Glomerular endothelial cell (primary cell): Measurements from ENCODE around the gene ROR2. TPM values are rescaled to one million over a fixed set of nuclear protein-coding genes. Genes with fewer than 3 reads are reported as not detected.

Experiments used
- DNase-seq: peaks from one replicate; pipeline ENCODE4 v3.0.0-alpha.2; 2011; ENCODE audit warnings: low read depth, low spot score; ENCODE audit errors: extremely low read depth
- total RNA-seq: library from RNA; depleted of rRNA; stranded (reverse); fragments of >200 nt; gene quantifications from 2 replicates; pipeline ENCODE4 v1.2.3, GENCODE V29; 2015

ROR2 gene
- total RNA-seq, 1 donor from 2014 or later, result 0.12 TPM

DNA sequence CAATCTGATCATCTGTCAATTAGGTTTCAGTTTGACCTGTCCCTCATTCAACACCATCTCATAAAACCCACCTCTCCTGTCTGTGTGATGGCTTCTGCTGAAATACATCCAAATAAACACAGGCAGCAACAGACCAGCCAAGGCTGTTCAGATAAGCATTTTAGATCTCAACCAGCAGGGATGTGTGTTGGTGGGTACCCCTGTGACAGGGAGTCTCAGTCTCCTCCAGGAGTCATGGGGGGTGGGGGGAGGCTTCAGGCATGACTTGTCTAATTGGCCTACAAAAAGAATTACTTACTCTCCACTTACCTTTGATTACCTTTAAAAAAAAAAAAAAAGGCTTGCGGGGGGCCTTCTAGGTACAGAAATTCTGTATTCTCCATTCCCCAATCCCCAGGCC, 65.9 kb downstream of the ROR2 start:
- DNase-seq, result no peak

DNA sequence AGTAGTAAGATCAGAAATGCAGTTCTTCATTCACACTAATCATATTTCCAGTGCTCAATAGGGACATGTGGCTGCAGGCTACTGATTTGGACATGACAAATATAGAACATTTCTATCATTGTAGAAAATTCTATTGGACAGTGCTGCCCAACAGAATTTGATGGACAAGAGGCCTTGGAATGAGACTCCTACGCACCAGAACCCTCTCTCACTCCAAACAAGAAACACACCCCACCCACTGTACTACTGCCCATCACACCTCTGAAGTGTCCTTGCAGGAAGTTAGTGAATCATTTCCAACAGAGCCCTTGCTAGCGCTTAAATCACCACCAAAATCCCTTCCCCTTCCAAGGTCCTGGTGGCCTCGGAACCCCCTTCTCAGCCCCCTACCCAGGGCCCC, 66.5 kb downstream of the ROR2 start:
- DNase-seq, result no peak

DNA sequence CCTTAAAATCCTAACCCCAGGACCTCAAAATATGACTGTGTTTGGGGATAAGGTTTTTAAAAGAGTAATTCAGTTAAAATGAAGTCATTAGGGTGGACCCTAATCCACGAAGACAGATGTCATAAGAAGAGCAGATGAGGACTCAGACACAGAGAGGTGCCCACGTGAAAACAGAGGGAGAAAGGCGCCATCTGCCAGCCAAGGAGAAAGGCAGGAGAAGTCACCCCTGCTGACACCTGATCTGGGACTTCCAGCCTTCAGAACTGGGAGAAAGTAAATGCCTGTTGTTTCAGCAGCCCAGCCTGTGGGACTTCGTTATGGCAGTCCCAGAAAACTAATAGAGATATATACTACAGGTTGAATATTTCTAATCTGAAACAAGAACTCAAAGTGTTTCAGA, 67.4 kb downstream of the ROR2 start:
- DNase-seq, result no peak

DNA sequence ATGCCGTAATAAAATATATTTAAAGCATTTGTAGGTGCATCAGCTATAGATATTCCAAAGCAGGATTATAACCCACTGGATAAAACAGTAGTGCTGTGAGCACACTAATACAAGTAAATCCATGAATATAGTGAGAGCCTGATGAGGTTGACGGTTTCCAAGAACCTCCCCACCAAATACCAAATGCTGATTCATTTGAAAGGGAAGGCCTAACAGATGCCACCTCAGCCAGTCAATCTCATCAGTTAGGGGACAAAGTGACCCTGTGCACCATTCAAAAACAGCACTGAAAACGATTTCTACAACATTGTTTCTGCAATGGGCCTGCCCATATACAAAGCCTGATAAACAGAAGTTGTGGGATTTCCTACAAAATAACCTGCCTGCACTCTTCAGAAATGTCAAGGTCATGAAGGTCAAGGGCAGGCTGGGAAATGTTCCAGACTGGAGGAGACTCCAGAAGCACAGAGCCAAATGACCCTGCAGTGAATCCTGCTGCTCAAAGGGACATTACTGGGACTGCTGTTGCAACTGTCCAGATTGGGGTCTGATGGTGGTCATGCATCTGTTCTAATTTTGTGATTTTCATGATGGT, 69.6 kb downstream of the ROR2 start:
- DNase-seq, result no peak

DNA sequence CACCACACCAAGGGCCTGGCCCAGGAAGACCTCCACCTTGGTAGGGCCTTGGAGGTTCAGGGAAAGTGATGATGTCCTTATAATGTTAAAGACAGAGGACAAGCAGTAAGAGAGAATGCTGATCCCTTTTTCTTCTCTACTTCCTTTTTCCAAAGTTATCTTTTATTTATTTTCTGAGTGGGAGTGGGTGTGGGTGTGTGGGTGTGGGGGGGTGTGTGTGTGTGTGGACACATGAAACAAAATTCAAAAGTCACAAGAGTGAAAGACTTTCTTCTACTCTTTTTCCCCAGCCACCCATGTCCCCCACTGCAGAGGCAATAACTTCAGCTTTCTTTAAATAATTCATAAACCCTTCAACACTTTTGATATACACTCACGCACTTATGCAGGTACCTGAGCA, 70.8 kb downstream of the ROR2 start:
- DNase-seq, result no peak

DNA sequence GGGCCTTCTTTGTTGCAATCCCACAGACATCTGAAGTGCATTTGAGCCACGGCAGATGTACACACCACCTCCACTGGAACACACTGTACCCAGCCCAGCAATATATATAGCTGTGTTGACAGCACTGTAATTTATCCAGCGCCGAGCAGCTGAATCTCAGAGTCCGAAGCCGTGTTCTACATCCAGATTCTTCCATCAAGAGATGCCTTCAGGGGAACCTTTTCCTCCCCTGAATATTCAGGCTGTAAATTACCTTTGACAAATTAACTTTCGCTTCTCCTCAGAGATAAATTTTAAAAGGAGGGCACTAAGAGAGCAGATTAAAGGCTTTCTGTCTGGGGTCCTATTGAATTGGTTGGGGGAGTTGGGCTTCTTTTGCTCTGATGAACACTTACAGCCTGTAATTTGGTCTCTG, 76.4 kb downstream of the ROR2 start:
- no peak for DNase-seq

DNA sequence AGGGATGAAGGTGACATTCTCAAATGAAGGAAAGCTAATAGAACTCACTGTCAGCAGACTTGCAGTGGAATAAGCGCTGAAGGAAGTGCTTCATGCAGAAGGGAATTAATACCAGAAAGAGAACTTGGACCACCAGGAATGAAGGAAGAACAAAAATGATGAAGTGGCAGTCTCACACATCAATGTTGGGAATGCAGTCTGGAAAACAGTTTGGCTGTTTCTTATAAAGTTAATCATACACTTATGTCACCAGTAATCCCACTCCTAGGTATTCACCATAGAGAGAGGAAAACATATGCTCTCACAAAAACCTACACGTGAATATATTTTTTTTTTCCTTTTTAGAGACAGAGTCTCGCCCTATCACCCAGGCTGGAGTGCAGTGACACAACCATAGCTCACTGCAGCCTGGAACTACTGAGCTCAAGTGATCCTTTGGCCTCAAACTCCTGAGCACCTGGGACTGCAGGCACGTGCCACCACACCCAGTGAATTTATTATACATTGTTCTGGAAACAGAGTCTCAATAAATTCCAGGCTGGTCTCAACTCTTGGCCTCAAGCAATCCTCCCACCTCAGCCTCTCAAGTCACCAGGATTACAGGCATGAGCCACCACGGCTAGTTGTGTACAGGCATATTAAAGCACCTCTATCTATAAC, 81.2 kb downstream of the ROR2 start:
- no peak for DNase-seq

DNA sequence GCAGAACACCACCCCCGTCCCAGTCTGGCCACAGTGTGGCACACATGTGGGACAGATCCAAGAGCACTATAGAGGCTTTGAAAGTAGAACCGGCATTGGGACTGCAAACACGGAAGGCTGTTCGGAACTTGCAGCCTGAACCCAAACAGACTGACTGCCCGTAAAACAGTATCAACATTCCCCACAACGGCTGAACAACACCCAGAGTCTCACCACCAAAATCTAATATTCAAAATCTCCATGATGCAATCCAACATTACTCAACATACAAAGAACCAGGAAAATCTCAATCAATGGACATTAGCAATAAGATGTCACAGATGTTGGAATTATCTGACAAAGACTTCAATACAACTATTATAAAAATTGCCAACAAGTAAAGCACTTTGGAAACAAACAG, 82.3 kb downstream of the ROR2 start:
- no peak for DNase-seq

DNA sequence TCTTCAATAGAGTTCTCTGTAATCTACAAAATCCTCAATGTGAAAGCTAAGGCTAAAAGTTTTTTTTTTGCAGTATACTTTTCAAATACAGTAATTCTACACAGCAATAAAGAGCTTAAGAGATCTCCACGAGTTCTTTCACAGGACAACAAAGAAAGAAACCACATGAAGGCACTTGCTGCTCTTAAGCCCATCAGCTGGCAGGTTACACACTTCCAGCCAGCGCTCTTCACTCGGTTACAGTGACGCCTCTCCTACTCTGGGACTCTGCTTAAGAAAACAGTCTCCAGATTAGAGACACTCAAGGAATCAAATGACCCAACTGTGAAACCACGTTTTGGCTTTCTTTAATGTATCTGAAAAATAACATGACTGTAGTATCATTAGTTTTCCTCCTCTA, 85.0 kb downstream of the ROR2 start:
- DNase-seq, result no peak

DNA sequence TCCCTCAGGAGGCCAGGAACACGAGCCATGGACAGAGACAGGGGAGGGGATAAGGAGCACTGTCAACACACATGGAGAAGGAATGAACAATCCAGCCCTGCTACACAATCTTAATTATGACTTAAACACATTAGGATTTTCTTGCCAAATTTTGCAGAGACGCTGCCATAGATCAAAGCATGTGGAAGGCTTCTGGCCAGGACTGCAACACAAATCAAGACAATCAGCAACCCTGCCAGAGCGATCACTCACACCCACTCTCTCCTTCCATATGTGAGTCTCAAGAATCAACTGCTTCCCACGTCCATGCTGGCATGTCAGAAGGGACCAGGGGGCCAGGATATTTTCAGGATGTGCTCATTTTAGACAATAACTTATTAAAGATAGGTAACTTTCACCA, 85.6 kb downstream of the ROR2 start:
- no peak for DNase-seq

DNA sequence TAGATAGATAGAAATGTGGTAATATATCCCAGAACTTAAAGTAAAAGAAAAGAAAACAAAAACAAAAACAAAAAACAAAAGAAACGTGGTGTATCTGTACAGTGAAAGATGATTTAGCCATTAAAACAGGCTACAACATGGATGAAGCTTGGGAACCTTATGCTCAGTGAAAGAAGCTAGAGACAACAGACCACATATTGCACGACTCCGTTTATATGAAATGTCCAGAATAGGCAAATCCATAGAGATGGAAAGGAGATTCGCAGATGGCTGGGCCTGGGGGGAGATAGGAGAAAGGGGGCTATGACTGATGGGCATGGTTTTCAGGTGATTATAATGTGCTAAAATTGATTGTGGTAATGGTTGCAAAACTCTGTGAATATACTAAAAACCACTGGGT, 86.6 kb downstream of the ROR2 start:
- no peak for DNase-seq

DNA sequence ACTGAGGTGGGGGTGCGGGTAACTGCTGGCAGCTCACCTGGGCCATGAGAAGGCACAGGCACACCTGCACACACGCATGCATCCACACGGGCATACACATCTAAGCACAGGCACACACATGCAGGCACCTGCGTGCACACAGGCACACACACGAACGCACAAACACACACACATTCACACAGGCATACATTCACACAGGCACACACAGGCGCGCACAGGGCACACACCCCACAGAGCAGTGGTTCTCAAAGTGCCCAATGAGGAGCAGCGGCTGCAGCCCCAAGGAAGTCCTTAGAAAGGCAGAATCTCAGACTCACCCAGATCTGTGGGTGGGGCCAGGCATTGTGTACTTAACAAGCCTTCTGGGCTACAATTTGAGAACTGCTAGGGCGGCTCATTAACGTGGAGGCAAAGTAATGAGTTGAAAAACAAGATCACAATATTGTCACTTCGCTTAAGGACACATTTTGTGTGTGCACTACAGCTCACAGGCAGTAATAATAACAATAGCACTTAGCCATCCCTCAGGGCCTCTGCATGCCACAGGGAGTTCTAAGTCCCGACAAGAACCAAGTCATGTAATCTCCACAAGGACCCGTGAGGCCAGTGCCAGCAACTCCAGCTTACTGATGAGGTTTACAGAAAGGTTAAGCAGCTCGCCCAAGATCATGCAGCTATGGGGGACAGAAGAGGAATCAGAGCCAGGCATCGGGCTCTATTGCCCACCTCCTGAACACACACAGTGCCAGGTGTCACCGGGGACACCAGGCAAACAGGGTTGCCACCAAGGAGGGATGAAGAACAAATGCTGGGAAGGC, 91.6 kb downstream of the ROR2 start:
- DNase-seq, result no peak

DNA sequence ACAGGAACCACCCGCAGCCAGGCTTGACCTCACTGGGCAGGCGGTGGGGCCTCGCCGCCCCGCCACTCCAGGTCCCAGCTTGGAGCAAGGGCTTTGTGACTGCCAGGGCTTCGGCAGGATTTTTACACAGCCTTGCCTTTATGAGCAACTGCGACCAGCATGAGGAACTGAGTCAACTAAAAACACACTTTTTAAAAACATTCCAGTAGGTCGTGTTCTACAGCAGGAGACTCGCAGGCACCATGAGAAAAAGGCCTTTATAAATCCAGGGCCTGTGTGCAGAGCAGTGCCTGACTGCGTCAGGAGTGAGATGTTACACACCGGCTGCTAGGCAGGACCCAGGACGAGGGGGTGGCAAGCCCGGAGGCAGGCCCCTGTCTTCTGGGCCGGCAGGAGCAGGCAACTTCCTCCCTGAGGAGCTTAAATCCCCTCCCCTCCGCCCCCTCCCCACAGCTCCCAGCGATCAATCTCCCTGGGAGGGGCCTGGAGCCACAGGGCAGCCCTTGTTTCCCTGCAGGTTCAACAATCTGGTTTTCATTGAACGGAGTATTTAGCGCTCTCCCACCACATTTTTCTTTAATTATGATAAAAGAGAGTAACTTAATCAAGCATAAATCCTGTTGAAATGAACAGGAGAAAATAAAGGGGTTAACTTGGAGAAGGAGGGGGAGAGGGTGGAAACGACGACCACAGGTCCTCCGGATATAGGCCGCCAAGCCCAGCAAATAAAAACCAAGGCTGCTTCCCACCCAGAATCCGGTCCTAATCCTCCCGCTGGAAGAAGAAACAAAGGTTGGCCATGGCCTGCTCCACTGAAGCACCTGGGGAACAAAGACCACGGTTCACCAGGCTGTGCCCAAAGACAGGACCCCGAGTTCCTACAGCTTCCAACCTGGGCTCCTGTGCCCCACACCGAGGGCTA, 92.5 kb downstream of the ROR2 start:
- no peak for DNase-seq

DNA sequence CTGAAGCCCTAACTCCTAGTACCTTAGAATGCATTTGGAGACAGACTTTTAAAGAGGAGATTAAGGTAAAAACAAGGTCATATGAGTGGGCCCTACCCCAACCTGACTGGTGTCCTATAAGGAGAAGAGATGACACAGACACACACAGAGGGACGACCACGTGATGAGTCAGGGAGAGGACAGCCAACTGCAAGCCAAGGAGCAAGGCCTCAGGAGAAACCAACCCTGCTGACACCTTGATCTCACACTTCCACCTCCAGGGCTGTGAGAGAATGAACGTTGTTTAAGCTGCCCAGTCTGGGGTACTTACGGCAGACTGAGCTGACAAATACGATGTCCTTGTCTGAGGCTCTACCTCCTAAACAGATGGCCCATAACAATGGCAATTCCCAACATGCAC, 93.6 kb downstream of the ROR2 start:
- no peak for DNase-seq

DNA sequence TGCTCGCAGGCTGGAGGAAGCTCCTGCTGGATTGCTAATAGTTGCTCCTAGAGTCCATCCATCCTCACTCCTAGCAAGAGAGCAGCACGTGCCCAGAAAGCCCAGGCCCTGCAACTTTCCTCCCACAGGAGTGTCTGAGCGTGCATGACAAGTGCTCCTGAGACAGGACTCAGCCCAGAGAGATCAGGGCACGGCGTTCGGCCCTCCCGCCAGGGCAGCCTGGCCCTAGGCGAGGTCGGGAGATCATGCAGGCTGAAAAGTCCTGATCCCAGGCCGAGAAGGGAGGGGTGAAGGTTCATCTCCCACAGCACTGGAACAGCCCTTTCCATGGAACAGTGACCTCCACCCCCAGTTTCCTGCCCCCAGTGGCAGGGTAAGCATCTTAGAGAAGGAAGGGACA, 94.8 kb downstream of the ROR2 start:
- DNase-seq, result no peak

DNA sequence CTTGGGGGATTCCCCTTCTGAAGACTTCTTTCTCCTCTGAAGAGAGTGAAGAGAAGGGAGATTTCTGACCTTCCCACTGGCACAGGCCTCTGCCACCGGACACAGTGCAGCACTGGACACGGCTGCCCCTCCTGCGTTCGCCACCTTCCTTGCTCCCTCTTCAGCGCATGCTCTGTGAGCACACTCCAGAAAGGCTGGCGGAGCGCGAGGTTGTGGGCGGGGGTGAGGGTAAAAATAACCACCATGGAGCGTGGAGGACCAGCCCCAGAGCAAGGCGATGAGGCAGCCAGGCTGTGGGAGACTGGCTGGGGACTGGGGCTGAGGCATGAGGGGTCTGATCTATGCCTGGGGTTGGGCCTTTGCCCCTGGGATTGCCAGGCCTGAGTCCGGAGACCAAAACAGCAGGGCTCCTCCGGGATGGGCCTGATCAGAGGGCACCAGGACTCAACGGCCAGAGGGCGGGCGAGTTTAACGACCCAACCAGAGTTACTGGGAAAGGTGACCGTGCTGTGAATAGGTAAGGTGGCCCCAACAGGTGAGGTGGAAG, 97.2 kb downstream of the ROR2 start:
- DNase-seq, result no peak

DNA sequence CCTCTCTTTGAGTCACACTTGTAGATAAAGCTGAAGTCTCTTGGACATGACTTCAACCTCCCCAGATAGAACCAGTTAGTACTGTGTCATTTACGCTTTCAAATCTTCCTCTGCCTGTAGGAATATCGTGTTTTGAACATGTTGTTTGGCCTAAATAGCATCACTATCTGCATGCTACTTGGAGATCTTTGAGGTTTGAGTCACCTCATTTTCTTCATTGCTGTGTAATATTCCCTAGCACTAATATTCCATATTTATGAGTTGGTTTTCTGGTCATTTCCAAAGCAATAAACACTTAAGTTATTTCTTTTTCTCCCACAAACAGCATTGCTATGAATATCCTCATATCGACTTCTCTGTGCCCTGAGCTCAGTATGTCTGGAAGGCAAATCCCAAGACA, 100.3 kb downstream of the ROR2 start:
- DNase-seq, result no peak

DNA sequence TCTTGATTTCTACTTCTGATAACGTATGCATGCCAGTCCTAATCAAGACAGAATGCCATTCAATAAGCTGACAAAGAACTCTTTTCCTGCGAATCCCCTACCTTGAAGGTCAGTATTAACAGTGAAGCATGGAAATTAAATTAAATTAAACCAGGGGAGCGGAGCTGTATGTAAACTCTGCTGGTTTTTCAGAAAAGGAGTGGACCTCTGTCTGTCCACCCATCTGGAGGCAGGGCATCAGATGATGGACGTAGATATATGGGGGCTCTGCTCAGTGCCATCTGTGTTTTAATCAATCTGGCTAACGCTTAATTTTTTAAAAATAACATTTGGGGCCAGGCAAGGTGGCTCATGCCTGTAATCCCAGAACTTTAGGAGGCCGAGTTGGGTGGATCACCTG, 101.9 kb downstream of the ROR2 start:
- no peak for DNase-seq

DNA sequence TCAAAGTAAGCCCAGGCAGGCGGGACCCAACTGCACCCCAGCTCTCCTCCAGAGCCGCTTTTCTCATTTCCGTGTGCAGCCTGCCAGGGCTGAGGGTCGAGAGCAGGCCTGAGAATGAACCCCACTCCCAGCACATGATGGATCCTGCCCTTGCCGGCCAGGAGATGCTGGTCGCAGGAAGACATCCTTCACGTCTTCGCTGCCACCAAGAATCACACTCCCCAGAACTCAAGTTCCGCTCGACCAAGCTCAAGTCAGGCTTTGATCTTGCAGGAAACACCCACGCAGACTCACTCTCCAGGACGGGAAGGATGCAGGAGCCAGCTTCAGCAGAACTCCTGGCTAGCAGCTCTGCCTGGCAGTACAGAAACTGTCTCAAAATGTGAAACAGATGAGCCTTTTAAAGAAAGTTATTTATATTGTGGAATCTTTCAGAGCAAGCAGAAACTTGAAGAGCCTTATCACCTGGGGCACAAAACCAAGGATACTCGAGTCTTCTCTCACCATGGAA, 102.4 kb downstream of the ROR2 start:
- no peak for DNase-seq

DNA sequence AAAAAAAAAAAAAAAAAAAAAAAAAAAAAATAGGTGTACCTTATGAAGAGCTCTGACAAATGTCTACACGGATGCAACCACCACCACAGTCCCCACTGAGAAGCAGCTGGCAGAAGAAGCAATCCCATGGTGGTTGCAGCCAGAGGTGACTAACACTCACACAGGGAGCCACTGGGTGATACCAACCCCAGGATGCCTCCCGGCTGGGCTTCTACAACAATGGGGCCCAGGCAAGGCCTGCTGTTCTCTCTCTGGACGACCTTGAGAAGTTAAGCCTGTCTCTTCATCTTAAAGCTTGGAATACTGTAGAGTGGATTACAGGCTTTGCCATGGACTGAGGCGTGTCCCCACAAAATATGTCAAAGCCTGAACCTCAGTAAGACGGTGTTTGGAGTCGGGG, 104.1 kb downstream of the ROR2 start:
- no peak for DNase-seq
